Ishikawa (cell line): ENCODE data around the gene FAM184A.

Experiments used
- RAD21 ChIP-seq: IDR thresholded peaks from 2 replicates; pipeline ENCODE4 v1.6.1; 2012; ENCODE audit warnings: low read depth
- TEAD4 ChIP-seq: IDR thresholded peaks from 2 replicates; pipeline ENCODE4 v1.6.1; 2012

GRCh38 chr6:119040636-119041035 is 37.8 kb downstream of the FAM184A start:
- TF ChIP-seq TEAD4, result no peak
- no peak for TF ChIP-seq RAD21
